T47D (cell line): ENCODE results near the gene OR1B1.

Experiments
- DNase-seq, 2 experiments: peaks; one replicate each; pipeline versions ENCODE4 v3.0.0 to v3.0.0-alpha.2; 2011 to 2012; ENCODE audit warnings: low read depth in 1 of 2, low spot score in 1 of 2
- JUND ChIP-seq: IDR thresholded peaks from 2 replicates; pipeline ENCODE4 v1.6.1; 2012; ENCODE audit warnings: low read depth
- in situ Hi-C: cut with HindIII; loops from 2 replicates; pipeline ENCODE4 v1.10.0; 2016; ENCODE audit warnings: low sequenced_read_pairs, low pct_unique_long_range_greater_than_20kb

Gene OR1B1

GRCh38 chr9:122579874-122580273 lies 77.6 kb downstream of the OR1B1 start:
- no peak for DNase-seq
- in situ Hi-C loops = no loop called here
- no peak for TF ChIP-seq JUND
